MG63 (cell line): ENCODE results near the gene ST7. TPM values are rescaled to one million over a fixed set of nuclear protein-coding genes. Genes with fewer than 3 reads are reported as not detected.

ENCODE experiments used
- DNase-seq: peaks from one replicate; pipeline ENCODE4 v3.0.0-alpha.2; 2020
- H3K27me3 ChIP-seq: fragments of 250-450 bp; sonication (Bioruptor Pico); 2 replicates; pipeline ENCODE4 v1.5.1; 2020; ENCODE audit warnings: mild to moderate bottlenecking, moderate library complexity
- H3K36me3 ChIP-seq: fragments of 250-450 bp; sonication (Bioruptor Pico); 2 replicates; pipeline ENCODE4 v1.5.1; 2020; ENCODE audit warnings: mild to moderate bottlenecking, moderate library complexity
- H3K4me3 ChIP-seq: fragments of 250-450 bp; sonication (Bioruptor Pico); 2 replicates; pipeline ENCODE4 v1.5.1; 2020; ENCODE audit warnings: mild to moderate bottlenecking, moderate library complexity
- H3K9me3 ChIP-seq: fragments of 250-450 bp; sonication (Bioruptor Pico); 2 replicates; pipeline ENCODE4 v1.5.1; 2020; ENCODE audit warnings: mild to moderate bottlenecking, moderate library complexity
- total RNA-seq: library from RNA; depleted of rRNA; stranded (reverse); fragments of >200 nt; shearing (Covaris generic); gene quantifications from 2 replicates; pipeline ENCODE4 v1.2.3, GENCODE V29; 2014; ENCODE audit warnings: low replicate concordance

The ST7 gene
- total RNA-seq, 1 experiment from 2014 or later, result 14.4 TPM

GRCh38 chr7:117176206-117176605 is 222.9 kb downstream of the ST7 start:
- H3K9me3 ChIP-seq, result no peaks in the 10 kb centered on the region
- H3K4me3 ChIP-seq, result no peak overlapping the region
- H3K27me3 ChIP-seq, result no peaks in the 10 kb centered on the region
- no peaks in the 10 kb centered on the region for H3K36me3 ChIP-seq
- DNase-seq, result no peak

- DNase-seq, result no peak
- Histone ChIP-seq H3K9me3 (no peaks in the 10 kb centered on the region), H3K27me3 (no peaks in the 10 kb centered on the region), H3K4me3 (no peak overlapping the region), H3K36me3 (no peaks in the 10 kb centered on the region)
Measured at GRCh38 chr7:117178600-117178999, 225.3 kb downstream of the ST7 start.

GRCh38 chr7:117179701-117180100 is 226.4 kb downstream of the ST7 start:
- Histone ChIP-seq H3K4me3 (no peak overlapping the region), H3K9me3 (no peaks in the 10 kb centered on the region), H3K27me3 (no peaks in the 10 kb centered on the region), H3K36me3 (no peaks in the 10 kb centered on the region)
- DNase-seq, result no peak

GRCh38 chr7:117183729-117184128 is 230.4 kb downstream of the ST7 start:
- H3K36me3 ChIP-seq, result no peaks in the 10 kb centered on the region
- no peaks in the 10 kb centered on the region for H3K27me3 ChIP-seq
- no peak overlapping the region for H3K4me3 ChIP-seq
- H3K9me3 ChIP-seq, result no peaks in the 10 kb centered on the region
- DNase-seq, result no peak

GRCh38 chr7:117184367-117184766 is 231.1 kb downstream of the ST7 start:
- H3K36me3 ChIP-seq, result no peaks in the 10 kb centered on the region
- no peak overlapping the region for H3K4me3 ChIP-seq
- H3K27me3 ChIP-seq, result no peaks in the 10 kb centered on the region
- H3K9me3 ChIP-seq, result no peaks in the 10 kb centered on the region
- no peak for DNase-seq

GRCh38 chr7:117185124-117185523 is 231.8 kb downstream of the ST7 start:
- Histone ChIP-seq H3K36me3 (no peaks in the 10 kb centered on the region), H3K27me3 (no peaks in the 10 kb centered on the region), H3K4me3 (no peak overlapping the region), H3K9me3 (no peaks in the 10 kb centered on the region)
- DNase-seq, result no peak

GRCh38 chr7:117186218-117187010 is 233.1 kb downstream of the ST7 start:
- no peak overlapping the region for H3K4me3 ChIP-seq
- no peak for DNase-seq
- H3K36me3 ChIP-seq, result no peaks in the 10 kb centered on the region
- H3K9me3 ChIP-seq, result no peaks in the 10 kb centered on the region
- no peaks in the 10 kb centered on the region for H3K27me3 ChIP-seq

GRCh38 chr7:117188376-117188775 is 235.1 kb downstream of the ST7 start:
- DNase-seq, result no peak
- Histone ChIP-seq H3K36me3 (no peaks in the 10 kb centered on the region), H3K9me3 (no peaks in the 10 kb centered on the region), H3K27me3 (no peaks in the 10 kb centered on the region), H3K4me3 (no peak overlapping the region)

GRCh38 chr7:117188949-117189592 is 235.8 kb downstream of the ST7 start:
- H3K4me3 ChIP-seq, result no peak overlapping the region
- no peaks in the 10 kb centered on the region for H3K9me3 ChIP-seq
- H3K27me3 ChIP-seq, result no peaks in the 10 kb centered on the region
- no peaks in the 10 kb centered on the region for H3K36me3 ChIP-seq
- no peak for DNase-seq

- Histone ChIP-seq H3K36me3 (no peaks in the 10 kb centered on the region), H3K27me3 (no peaks in the 10 kb centered on the region), H3K4me3 (no peak overlapping the region), H3K9me3 (no peaks in the 10 kb centered on the region)
- no peak for DNase-seq
Measured at GRCh38 chr7:117190104-117190503, 236.8 kb downstream of the ST7 start.

GRCh38 chr7:117190746-117191435 is 237.6 kb downstream of the ST7 start:
- Histone ChIP-seq H3K27me3 (no peaks in the 10 kb centered on the region), H3K4me3 (no peak overlapping the region), H3K9me3 (no peaks in the 10 kb centered on the region), H3K36me3 (no peaks in the 10 kb centered on the region)
- DNase-seq, result no peak

GRCh38 chr7:117192108-117192507 is 238.8 kb downstream of the ST7 start:
- Histone ChIP-seq H3K9me3 (no peaks in the 10 kb centered on the region), H3K4me3 (no peak overlapping the region), H3K27me3 (no peaks in the 10 kb centered on the region), H3K36me3 (no peaks in the 10 kb centered on the region)
- no peak for DNase-seq

GRCh38 chr7:117193564-117193963 is 240.3 kb downstream of the ST7 start:
- no peaks in the 10 kb centered on the region for H3K36me3 ChIP-seq
- H3K27me3 ChIP-seq, result no peaks in the 10 kb centered on the region
- H3K4me3 ChIP-seq, result no peak overlapping the region
- H3K9me3 ChIP-seq, result no peaks in the 10 kb centered on the region
- DNase-seq, result no peak

- no peaks in the 10 kb centered on the region for H3K27me3 ChIP-seq
- H3K4me3 ChIP-seq, result no peak overlapping the region
- no peaks in the 10 kb centered on the region for H3K9me3 ChIP-seq
- DNase-seq, result no peak
- no peaks in the 10 kb centered on the region for H3K36me3 ChIP-seq
Measured at GRCh38 chr7:117194445-117194844, 241.1 kb downstream of the ST7 start.

GRCh38 chr7:117195361-117196029 is 242.2 kb downstream of the ST7 start:
- no peaks in the 10 kb centered on the region for H3K36me3 ChIP-seq
- DNase-seq, result no peak

GRCh38 chr7:117200132-117200531 is 246.8 kb downstream of the ST7 start:
- H3K9me3 ChIP-seq, result no peaks in the 10 kb centered on the region
- no peaks in the 10 kb centered on the region for H3K36me3 ChIP-seq
- H3K27me3 ChIP-seq, result no peaks in the 10 kb centered on the region
- no peak overlapping the region for H3K4me3 ChIP-seq
- no peak for DNase-seq

More at GRCh38 chr7:117195361-117196029, 242.2 kb downstream of the ST7 start:
- H3K4me3 ChIP-seq, result no peak overlapping the region
- H3K27me3 ChIP-seq, result no peaks in the 10 kb centered on the region
- H3K9me3 ChIP-seq, result no peaks in the 10 kb centered on the region
